Endothelial cell of umbilical vein (primary cell): ENCODE results near the gene DHX30.

Experiments used
- EZH2 ChIP-seq: IDR thresholded peaks from 2 replicates; pipeline ENCODE4 v1.6.1; 2012; ENCODE audit warnings: borderline replicate concordance, low read depth, mild to moderate bottlenecking, moderate library complexity, low read length, inconsistent platforms; ENCODE audit not compliant: severe bottlenecking
- FOS ChIP-seq: IDR thresholded peaks from 2 replicates; pipeline ENCODE4 v1.6.1; 2011; ENCODE audit warnings: mild to moderate bottlenecking, low read length, moderate library complexity, borderline replicate concordance; ENCODE audit not compliant: insufficient read depth
- GATA2 ChIP-seq: IDR thresholded peaks from 2 replicates; pipeline ENCODE4 v1.7.0; 2011; ENCODE audit warnings: low read depth, mild to moderate bottlenecking, moderate library complexity, mixed read lengths, low read length; ENCODE audit not compliant: insufficient read length, insufficient read depth
- JUN ChIP-seq: IDR thresholded peaks from 2 replicates; pipeline ENCODE4 v1.6.1; 2011; ENCODE audit warnings: borderline replicate concordance, low read depth; ENCODE audit not compliant: insufficient read length, insufficient read depth
- MYC ChIP-seq: IDR thresholded peaks from one replicate; pipeline ENCODE4 v1.6.1; 2011; ENCODE audit warnings: mild to moderate bottlenecking, low read depth, low read length
- POLR2A ChIP-seq: IDR thresholded peaks from 2 replicates; pipeline ENCODE4 v1.6.1; 2012; ENCODE audit warnings: low read depth, mild to moderate bottlenecking, control low read depth, low read length
- POLR2AphosphoS5 ChIP-seq: IDR thresholded peaks from 2 replicates; pipeline ENCODE4 v1.6.1; 2012; ENCODE audit warnings: low read depth, mild to moderate bottlenecking, control low read depth, low read length, moderate library complexity; ENCODE audit not compliant: insufficient read depth
- TF ChIP-seq, protein P1 (sequence below), 2 donors: IDR thresholded peaks; 1 replicate in 1 of 2; 2 replicates in 1 of 2; pipeline ENCODE4 v1.5.1; 2011; ENCODE audit warnings: low read length in 2 of 2, mild to moderate bottlenecking in 2 of 2, moderate library complexity in 2 of 2, control low read depth in 1 of 2, inconsistent platforms in 1 of 2, low read depth in 1 of 2; ENCODE audit not compliant: insufficient read depth in 1 of 2; ENCODE audit errors: extremely low read depth in 1 of 2
- TF ChIP-seq, protein P2 (sequence below): IDR thresholded peaks from 2 replicates; pipeline ENCODE4 v1.6.1; 2011; ENCODE audit not compliant: insufficient read depth, insufficient read length

DNA sequence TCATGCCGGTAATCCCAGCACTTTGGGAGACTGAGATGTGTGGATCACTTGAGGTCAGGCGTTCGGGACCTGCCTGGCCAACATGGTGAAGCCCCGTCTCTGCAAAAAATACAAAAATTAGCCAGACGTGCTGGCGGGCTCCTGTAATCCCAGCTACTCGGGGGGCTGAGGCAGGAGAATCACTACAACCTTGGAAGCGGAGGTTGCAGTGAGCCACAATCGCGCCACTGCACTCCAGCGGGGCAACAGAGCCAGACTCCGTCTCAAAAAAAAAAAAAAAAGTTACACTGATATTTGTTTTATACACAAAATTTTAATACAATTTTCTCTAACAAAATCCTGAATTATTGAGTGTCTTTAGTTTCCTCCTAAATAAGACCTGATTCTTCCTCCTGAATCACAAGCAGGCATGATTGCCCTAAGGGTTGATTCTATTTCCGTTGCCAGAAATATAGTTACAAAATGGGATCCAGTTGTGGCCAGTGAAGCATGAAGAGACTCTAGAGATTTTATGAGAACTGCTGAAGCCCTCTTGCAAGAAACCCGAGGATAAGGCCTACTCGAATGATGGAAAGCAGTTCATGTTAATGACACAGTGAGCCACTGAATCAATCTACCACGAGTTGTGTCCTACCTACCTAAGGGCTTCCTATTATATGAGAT, 11.6 kb upstream of the DHX30 start:
- TF ChIP-seq, protein P1, sequence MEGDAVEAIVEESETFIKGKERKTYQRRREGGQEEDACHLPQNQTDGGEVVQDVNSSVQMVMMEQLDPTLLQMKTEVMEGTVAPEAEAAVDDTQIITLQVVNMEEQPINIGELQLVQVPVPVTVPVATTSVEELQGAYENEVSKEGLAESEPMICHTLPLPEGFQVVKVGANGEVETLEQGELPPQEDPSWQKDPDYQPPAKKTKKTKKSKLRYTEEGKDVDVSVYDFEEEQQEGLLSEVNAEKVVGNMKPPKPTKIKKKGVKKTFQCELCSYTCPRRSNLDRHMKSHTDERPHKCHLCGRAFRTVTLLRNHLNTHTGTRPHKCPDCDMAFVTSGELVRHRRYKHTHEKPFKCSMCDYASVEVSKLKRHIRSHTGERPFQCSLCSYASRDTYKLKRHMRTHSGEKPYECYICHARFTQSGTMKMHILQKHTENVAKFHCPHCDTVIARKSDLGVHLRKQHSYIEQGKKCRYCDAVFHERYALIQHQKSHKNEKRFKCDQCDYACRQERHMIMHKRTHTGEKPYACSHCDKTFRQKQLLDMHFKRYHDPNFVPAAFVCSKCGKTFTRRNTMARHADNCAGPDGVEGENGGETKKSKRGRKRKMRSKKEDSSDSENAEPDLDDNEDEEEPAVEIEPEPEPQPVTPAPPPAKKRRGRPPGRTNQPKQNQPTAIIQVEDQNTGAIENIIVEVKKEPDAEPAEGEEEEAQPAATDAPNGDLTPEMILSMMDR (IDR thresholded peaks at IDR 0.05; ENCODE audit: extremely low read depth in 1 of 2, insufficient read depth in 1 of 2, low read depth in 1 of 2, low read length in 2 of 2), result no peak
- TF ChIP-seq, protein P2, sequence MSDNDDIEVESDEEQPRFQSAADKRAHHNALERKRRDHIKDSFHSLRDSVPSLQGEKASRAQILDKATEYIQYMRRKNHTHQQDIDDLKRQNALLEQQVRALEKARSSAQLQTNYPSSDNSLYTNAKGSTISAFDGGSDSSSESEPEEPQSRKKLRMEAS, result no peak
- no peak for TF ChIP-seq POLR2A
- TF ChIP-seq POLR2AphosphoS5, result no peak
- no peak for TF ChIP-seq EZH2
- TF ChIP-seq MYC, result no peak
- no peak for TF ChIP-seq FOS
- TF ChIP-seq JUN, result no peak
- TF ChIP-seq GATA2, result no peak
